Measurements from ENCODE around the gene GABBR2. TPM values are rescaled to one million over a fixed set of nuclear protein-coding genes. Genes with fewer than 3 reads are reported as not detected.

Gene GABBR2
- total RNA-seq, 1 donor from 2014 or later = 0.74 TPM

DNA sequence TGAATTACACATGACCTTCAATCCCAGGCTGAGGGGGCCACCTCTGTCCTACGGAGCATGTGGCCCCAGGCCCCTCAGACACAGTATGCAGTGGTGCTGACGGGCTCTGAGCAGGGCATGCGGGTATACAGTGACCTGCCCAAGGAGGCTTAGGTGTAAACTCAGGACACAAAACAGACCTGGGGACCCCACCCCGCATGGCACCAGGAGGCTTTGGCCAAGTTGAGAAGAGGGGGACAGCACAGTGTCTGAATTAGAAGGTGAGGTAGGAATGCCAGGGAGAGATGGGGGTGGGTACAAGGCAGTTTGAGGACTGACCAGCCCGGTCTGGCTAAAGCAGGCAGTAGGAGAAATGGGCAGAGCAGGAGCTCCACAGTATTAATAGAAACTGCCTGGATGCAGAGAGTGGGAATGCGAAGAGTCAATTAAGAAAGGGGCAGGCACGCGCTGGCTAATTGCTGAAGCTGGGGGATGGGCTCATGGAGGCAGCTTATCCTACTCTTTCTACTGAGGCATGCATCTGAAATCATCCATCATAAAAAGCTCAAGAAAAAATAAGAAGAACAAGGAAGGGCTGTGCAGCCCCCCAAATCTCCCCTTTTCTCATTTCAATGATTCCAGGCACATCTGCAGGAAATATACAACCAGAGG is 109.0 kb downstream of the GABBR2 start:
- no peaks in the 10 kb centered on the region for H3K9me3 Mint-ChIP-seq
- no peaks in the 10 kb centered on the region for H3K36me3 Mint-ChIP-seq
- no peak overlapping the region for H3K4me3 Mint-ChIP-seq
- H3K27ac Mint-ChIP-seq = no peak overlapping the region
- no peak for DNase-seq (ENCODE audit: low spot score in 2 of 2, unreplicated experiment in 2 of 2)
- TF ChIP-seq CTCF (IDR thresholded peaks at IDR 0.05; ENCODE audit: unreplicated experiment) = no peak
- H3K27me3 Mint-ChIP-seq (ENCODE audit: low read depth) = peaks cover 1% of the 10 kb centered on the region
- no peaks in the 10 kb centered on the region for H3K4me1 Mint-ChIP-seq

GRCh38 chr9:98598861-98599260 is 109.9 kb downstream of the GABBR2 start:
- H3K4me3 Mint-ChIP-seq = no peak overlapping the region
- TF ChIP-seq CTCF (IDR thresholded peaks at IDR 0.05; ENCODE audit: unreplicated experiment) = no peak
- no peaks in the 10 kb centered on the region for H3K36me3 Mint-ChIP-seq
- no peak for DNase-seq (ENCODE audit: low spot score in 2 of 2, unreplicated experiment in 2 of 2)
- H3K27ac Mint-ChIP-seq = no peak overlapping the region
- peaks cover 1% of the 10 kb centered on the region for H3K27me3 Mint-ChIP-seq (ENCODE audit: low read depth)
- H3K4me1 Mint-ChIP-seq = no peaks in the 10 kb centered on the region
- no peaks in the 10 kb centered on the region for H3K9me3 Mint-ChIP-seq

DNA sequence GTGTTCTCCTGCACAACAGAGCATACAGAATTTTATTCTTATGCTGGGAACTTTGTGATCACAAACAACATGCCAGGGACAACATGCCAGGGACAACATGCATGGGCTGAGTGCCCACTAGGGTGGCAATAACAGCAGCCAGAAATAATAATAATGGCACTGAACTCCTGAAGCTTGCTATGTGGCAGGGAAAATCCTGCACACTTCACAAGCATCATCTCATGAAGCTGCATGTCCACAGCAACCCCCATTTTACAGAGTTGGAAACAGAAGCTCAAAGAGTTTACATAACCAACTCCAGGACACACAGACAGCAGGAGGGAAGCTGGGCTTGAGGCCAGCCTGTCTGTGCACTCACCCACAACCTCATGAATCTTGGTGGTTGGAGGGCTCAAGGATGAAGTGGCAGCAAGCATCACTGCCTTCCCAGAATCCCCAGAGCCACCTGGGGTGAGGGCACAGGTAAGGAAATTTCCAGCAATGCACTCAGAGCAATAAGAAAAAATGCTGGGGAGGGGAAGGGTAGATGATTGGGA is 111.4 kb downstream of the GABBR2 start:
- Mint-ChIP-seq H3K4me3 (no peak overlapping the region), H3K36me3 (no peaks in the 10 kb centered on the region), H3K9me3 (no peaks in the 10 kb centered on the region), H3K27me3 (ENCODE audit: low read depth) (no peaks in the 10 kb centered on the region), H3K27ac (no peak overlapping the region), H3K4me1 (no peaks in the 10 kb centered on the region)
- DNase-seq (ENCODE audit: low spot score in 2 of 2, unreplicated experiment in 2 of 2) = no peak
- TF ChIP-seq CTCF (IDR thresholded peaks at IDR 0.05; ENCODE audit: unreplicated experiment) = no peak

- H3K4me3 Mint-ChIP-seq = no peak overlapping the region
- no peak for TF ChIP-seq CTCF (IDR thresholded peaks at IDR 0.05; ENCODE audit: unreplicated experiment)
- H3K27ac Mint-ChIP-seq = no peak overlapping the region
- H3K27me3 Mint-ChIP-seq (ENCODE audit: low read depth) = no peaks in the 10 kb centered on the region
- no peaks in the 10 kb centered on the region for H3K9me3 Mint-ChIP-seq
- no peaks in the 10 kb centered on the region for H3K36me3 Mint-ChIP-seq
- H3K4me1 Mint-ChIP-seq = no peaks in the 10 kb centered on the region
- DNase-seq (ENCODE audit: low spot score in 2 of 2, unreplicated experiment in 2 of 2) = no peak
Observed at GRCh38 chr9:98596486-98596885, 112.2 kb downstream of the GABBR2 start.

- no peak for DNase-seq (ENCODE audit: low spot score in 2 of 2, unreplicated experiment in 2 of 2)
- H3K36me3 Mint-ChIP-seq = no peaks in the 10 kb centered on the region
- H3K27ac Mint-ChIP-seq = no peak overlapping the region
- peaks cover 16% of the 10 kb centered on the region for H3K27me3 Mint-ChIP-seq (ENCODE audit: low read depth)
- no peak overlapping the region for H3K4me3 Mint-ChIP-seq
- no peaks in the 10 kb centered on the region for H3K9me3 Mint-ChIP-seq
- no peak for TF ChIP-seq CTCF (IDR thresholded peaks at IDR 0.05; ENCODE audit: unreplicated experiment)
- no peaks in the 10 kb centered on the region for H3K4me1 Mint-ChIP-seq
Observed at GRCh38 chr9:98594546-98595160, 114.1 kb downstream of the GABBR2 start.

Data from mesothelial cell of epicardium (in vitro differentiated cells).